Duodenal mucosa (tissue), 2 donors: Measurements from ENCODE around the gene CTDSP2.
"Not testable (repeated sequence)": the region's sequence is repeated elsewhere in the genome, so short reads cannot be mapped to it uniquely, and the experiment has no call there.

Source experiments
- H3K27ac ChIP-seq: one replicate; pipeline ENCODE4 v1.7.0; 2013; ENCODE audit warnings: low read depth, low read length
- H3K27me3 ChIP-seq, 2 donors: one replicate each; pipeline ENCODE4 v1.7.0; 2013; ENCODE audit warnings: low read length in 2 of 2, control low read depth in 1 of 2; ENCODE audit not compliant: insufficient read depth in 2 of 2, control insufficient read depth in 1 of 2
- H3K36me3 ChIP-seq, 2 donors: one replicate each; pipeline ENCODE4 v1.7.0; 2013; ENCODE audit warnings: low read length in 2 of 2, control low read depth in 1 of 2; ENCODE audit not compliant: insufficient read depth in 2 of 2, control insufficient read depth in 1 of 2
- H3K4me1 ChIP-seq, 2 donors: one replicate each; pipeline ENCODE4 v1.7.0; 2013; ENCODE audit warnings: low read length in 2 of 2, control low read depth in 1 of 2; ENCODE audit not compliant: insufficient read depth in 2 of 2, control insufficient read depth in 1 of 2
- H3K4me3 ChIP-seq, 2 donors: one replicate each; pipeline ENCODE4 v1.7.0; 2013; ENCODE audit warnings: low read length in 2 of 2, low read depth in 1 of 2
- H3K9ac ChIP-seq, 2 donors: one replicate each; pipeline ENCODE4 v1.7.0; 2013; ENCODE audit warnings: low read length in 2 of 2, low read depth in 1 of 2
- H3K9me3 ChIP-seq, 2 donors: one replicate each; pipeline ENCODE4 v1.7.0; 2013; ENCODE audit warnings: low read length in 2 of 2, control low read depth in 1 of 2; ENCODE audit not compliant: control insufficient read depth in 1 of 2

The CTDSP2 gene

GRCh38 chr12:57823908-57824640 lies 22.5 kb downstream of the CTDSP2 start:
- Histone ChIP-seq H3K27ac (no peak overlapping the region), H3K9ac (no peak overlapping the region), H3K9me3 (no peaks in the 10 kb centered on the region), H3K4me3 (no peak overlapping the region), H3K36me3 (peaks cover 60 to 88% of the 10 kb centered on the region in 2 donors), H3K27me3 (no peaks in the 10 kb centered on the region), H3K4me1 (peaks cover under 1 to 3% of the 10 kb centered on the region in 2 donors)

DNA sequence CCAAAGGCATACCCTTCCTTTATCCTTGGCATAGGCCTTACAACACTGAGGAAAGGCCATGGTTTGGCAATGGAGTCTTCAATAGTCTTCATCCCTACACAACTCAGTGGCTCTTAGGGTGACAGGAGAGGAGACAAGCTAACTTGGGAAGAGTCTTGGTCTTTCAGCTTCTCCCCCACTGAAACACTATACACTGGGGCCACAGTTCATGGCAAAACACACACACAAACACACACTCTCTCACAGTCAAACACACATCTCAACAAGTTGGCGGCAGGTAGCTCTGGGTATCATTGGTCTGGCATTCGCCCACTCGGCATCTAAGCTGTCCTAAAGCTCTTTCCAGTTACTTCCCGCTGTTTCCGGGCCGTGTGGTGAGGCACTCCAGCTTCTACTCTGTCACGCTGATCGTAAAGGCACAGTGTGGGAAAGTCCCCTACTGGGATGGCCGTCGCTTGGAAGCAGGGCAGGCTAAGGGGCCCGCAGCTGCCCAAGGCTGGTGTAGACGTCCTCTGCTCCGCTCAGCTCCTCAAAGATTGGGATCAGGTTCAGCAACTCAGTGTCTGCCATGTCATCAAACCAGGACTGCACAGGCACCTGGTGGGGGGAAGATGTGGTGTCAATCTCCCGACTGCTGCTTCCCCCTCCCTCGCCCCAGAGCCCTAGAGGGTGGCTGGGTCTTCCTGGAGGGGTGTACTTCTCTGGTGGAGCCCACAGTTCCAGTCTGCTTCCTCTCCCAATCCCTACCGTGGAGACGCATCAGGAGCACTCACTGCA lies 23.2 kb downstream of the CTDSP2 start:
- Histone ChIP-seq H3K9ac (no peak overlapping the region), H3K4me1 (no peaks in the 10 kb centered on the region), H3K36me3 (peaks cover 53 to 81% of the 10 kb centered on the region in 2 donors), H3K4me3 (no peak overlapping the region), H3K9me3 (no peaks in the 10 kb centered on the region), H3K27me3 (no peaks in the 10 kb centered on the region), H3K27ac (no peak overlapping the region)

- Histone ChIP-seq H3K27ac (no peak overlapping the region), H3K27me3 (no peaks in the 10 kb centered on the region), H3K9ac (no peak overlapping the region), H3K4me1 (peaks cover 3% of the 10 kb centered on the region in 2 donors), H3K36me3 (peaks cover 48 to 74% of the 10 kb centered on the region in 2 donors), H3K9me3 (no peaks in the 10 kb centered on the region), H3K4me3 (no peak overlapping the region)
Measured at GRCh38 chr12:57822392-57823130, 24.0 kb downstream of the CTDSP2 start.

GRCh38 chr12:57821474-57822214 lies 24.9 kb downstream of the CTDSP2 start:
- no peak overlapping the region for H3K4me3 ChIP-seq
- peaks cover 39 to 65% of the 10 kb centered on the region in 2 donors for H3K36me3 ChIP-seq
- no peak overlapping the region for H3K27ac ChIP-seq
- H3K9ac ChIP-seq: no peak overlapping the region
- no peaks in the 10 kb centered on the region for H3K27me3 ChIP-seq
- peaks cover 12% of the 10 kb centered on the region in 2 donors for H3K4me1 ChIP-seq
- no peaks in the 10 kb centered on the region for H3K9me3 ChIP-seq

GRCh38 chr12:57821015-57821414 lies 25.5 kb downstream of the CTDSP2 start:
- not testable (repeated sequence) for H3K27ac ChIP-seq, H3K4me3 ChIP-seq, H3K27me3 ChIP-seq, H3K9ac ChIP-seq, H3K9me3 ChIP-seq
- H3K4me1 ChIP-seq: peaks cover 15 to 18% of the 10 kb centered on the region in 2 donors
- H3K36me3 ChIP-seq: peaks cover 33 to 59% of the 10 kb centered on the region in 2 donors

DNA sequence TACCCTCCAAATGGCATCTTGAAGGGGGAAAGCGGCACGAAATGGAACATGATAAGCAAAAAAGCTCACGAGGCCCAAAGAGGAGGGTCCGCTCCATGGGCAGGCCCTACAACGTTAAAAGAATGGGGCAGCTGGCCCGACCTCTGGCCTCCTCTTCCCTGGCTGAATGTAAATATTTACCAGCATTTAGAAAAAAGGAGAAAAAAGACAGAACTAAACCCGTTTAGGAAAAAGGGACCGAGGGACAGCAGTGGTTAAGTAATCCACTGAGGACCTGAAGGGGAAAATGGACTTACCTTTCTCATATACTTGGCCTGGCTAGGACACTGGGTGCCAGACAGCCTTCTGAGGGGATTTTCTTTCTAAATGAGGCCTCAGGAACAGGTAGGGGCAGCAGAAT lies 26.4 kb downstream of the CTDSP2 start:
- not testable (repeated sequence) for H3K4me3 ChIP-seq

GRCh38 chr12:57817990-57818331 lies 28.6 kb downstream of the CTDSP2 start:
- not testable (repeated sequence) for H3K27ac ChIP-seq, H3K9ac ChIP-seq, H3K27me3 ChIP-seq, H3K9me3 ChIP-seq, H3K4me3 ChIP-seq
- Histone ChIP-seq H3K4me1 (peaks cover 19 to 21% of the 10 kb centered on the region in 2 donors), H3K36me3 (peaks cover 8 to 28% of the 10 kb centered on the region in 2 donors)

More for the DNA sequence above, 26.4 kb downstream of the CTDSP2 start:
- not testable (repeated sequence) for H3K27me3 ChIP-seq, H3K9ac ChIP-seq, H3K9me3 ChIP-seq, H3K27ac ChIP-seq
- H3K4me1 ChIP-seq: peaks cover 19 to 21% of the 10 kb centered on the region in 2 donors
- peaks cover 29 to 50% of the 10 kb centered on the region in 2 donors for H3K36me3 ChIP-seq

DNA sequence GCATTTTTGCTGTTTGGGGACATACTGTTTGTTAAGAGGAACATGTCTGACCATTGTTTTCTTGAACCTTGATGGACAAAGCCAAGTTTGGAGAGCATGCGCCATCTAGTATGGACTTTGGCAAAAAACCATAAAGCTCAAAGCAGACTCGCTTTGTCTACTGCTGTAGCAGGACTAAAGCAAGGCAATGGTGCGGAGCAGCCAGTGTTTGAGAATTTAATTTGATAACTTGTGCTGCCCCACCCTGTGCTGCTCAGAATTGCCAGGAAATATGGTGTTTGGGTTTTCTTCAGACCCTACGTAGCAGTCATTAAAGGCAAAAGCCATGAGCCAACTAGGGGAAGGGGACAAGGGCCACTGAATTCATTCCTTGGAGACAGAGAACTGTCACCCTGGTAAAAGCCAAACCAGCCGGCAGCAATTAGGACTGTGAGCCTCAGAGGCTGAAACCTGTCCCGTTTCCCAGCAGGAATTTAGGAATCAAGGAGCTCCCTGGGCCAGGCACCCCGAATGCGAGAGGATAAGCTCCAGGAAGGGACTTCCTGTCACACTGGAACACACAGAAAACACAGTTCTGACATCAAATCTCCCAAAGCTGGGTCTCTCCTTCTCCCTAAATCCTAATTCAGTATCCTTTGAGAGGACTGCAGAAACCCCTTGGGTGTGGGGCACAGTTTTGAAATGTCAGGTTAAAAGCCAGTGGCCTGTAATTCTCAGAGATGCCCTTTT lies 29.1 kb downstream of the CTDSP2 start:
- Histone ChIP-seq H3K4me3 (no peak overlapping the region), H3K36me3 (peaks cover 2 to 27% of the 10 kb centered on the region in 2 donors), H3K9ac (no peak overlapping the region), H3K27ac (no peak overlapping the region), H3K9me3 (no peaks in the 10 kb centered on the region), H3K27me3 (no peaks in the 10 kb centered on the region), H3K4me1 (peaks cover 19 to 21% of the 10 kb centered on the region in 2 donors)

DNA sequence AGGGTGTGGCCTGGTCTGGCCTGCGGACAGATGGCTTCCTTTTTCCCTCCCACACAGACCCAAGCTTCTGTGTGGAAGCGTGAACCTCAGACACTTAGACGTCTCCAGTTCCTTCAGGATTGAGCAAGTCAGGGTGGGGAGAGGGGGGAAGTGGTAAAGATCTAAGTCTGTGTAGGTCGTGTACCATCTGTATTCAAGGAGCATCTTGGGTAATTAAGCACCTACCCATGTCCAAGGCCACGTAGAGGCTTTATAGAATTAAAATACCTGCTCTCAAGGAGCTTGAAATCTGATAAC lies 29.7 kb downstream of the CTDSP2 start:
- no peak overlapping the region for H3K27ac ChIP-seq
- H3K9me3 ChIP-seq: no peaks in the 10 kb centered on the region
- H3K4me1 ChIP-seq: peaks cover 19 to 21% of the 10 kb centered on the region in 2 donors
- H3K9ac ChIP-seq: no peak overlapping the region
- no peak overlapping the region for H3K4me3 ChIP-seq
- no peaks in the 10 kb centered on the region for H3K27me3 ChIP-seq
- peaks cover 0 to 20% of the 10 kb centered on the region in 2 donors for H3K36me3 ChIP-seq
